ENCODE results near the gene EFEMP1.
"Not testable (repeated sequence)": the region's sequence is repeated elsewhere in the genome, so short reads cannot be mapped to it uniquely, and the experiment has no call there.

Gene EFEMP1

GRCh38 chr2:55827855-55828254 lies 95.7 kb downstream of the EFEMP1 start:
- no peak for DNase-seq (ENCODE audit: low read depth)

- DNase-seq (ENCODE audit: low read depth), result not testable (repeated sequence)
Measured at GRCh38 chr2:55827428-55827827, 96.2 kb downstream of the EFEMP1 start.

- DNase-seq (ENCODE audit: low read depth), result no peak
Measured at GRCh38 chr2:55826246-55826645, 97.3 kb downstream of the EFEMP1 start.

- DNase-seq (ENCODE audit: low read depth), result no peak
Measured at GRCh38 chr2:55824551-55825096, 99.0 kb downstream of the EFEMP1 start.
